HepG2 (cell line): Measurements from ENCODE around the gene EFCAB8. TPM values are rescaled to one million over a fixed set of nuclear protein-coding genes. Genes with fewer than 3 reads are reported as not detected.

ENCODE experiments used
- AKAP8 ChIP-seq: sonication (generic); formaldehyde crosslinking; IDR thresholded peaks from 2 replicates; pipeline ENCODE4 v1.5.1; 2020; ENCODE audit warnings: mild to moderate bottlenecking, missing genetic modification reagents
- DNMT3B ChIP-seq: conservative IDR thresholded peaks from 2 replicates; pipeline ENCODE4 v1.6.1; 2016; ENCODE audit warnings: missing biosample characterization, control low read depth
- GATAD2A ChIP-seq: IDR thresholded peaks from 2 replicates; pipeline ENCODE4 v1.6.1; 2016
- HNF1A ChIP-seq, 2 experiments: sonication (generic) in 1 of 2; formaldehyde crosslinking in 1 of 2; IDR thresholded peaks; 2 replicates each; pipeline versions ENCODE4 v1.4.0 to v1.6.1; 2016 to 2020; ENCODE audit warnings: borderline replicate concordance in 1 of 2, low read depth in 1 of 2, mild to moderate bottlenecking in 1 of 2, missing genetic modification reagents in 1 of 2
- KDM5A ChIP-seq: fragments of 200-600 bp; sonication (generic); IDR thresholded peaks from 2 replicates; pipeline ENCODE4 v1.7.0; 2018; ENCODE audit warnings: antibody characterized with exemption, mild to moderate bottlenecking, low read length, borderline replicate concordance
- PPARG ChIP-seq: conservative IDR thresholded peaks from 2 replicates; pipeline ENCODE4 v1.6.1; 2016; ENCODE audit warnings: missing biosample characterization, missing genetic modification reagents
- PRDM15 ChIP-seq: sonication (generic); formaldehyde crosslinking; IDR thresholded peaks from 2 replicates; pipeline ENCODE4 v1.4.0; 2020; ENCODE audit warnings: missing genetic modification reagents
- SIX1 ChIP-seq: sonication (generic); formaldehyde crosslinking; IDR thresholded peaks from 2 replicates; pipeline ENCODE4 v1.4.0; 2020; ENCODE audit warnings: missing genetic modification reagents, borderline replicate concordance
- SPEN ChIP-seq: sonication (generic); formaldehyde crosslinking; IDR thresholded peaks from 2 replicates; pipeline ENCODE4 v1.5.1; 2020; ENCODE audit warnings: low read depth, mild to moderate bottlenecking, missing genetic modification reagents
- TBX2 ChIP-seq: sonication (generic); formaldehyde crosslinking; IDR thresholded peaks from 2 replicates; pipeline ENCODE4 v1.5.0; 2020; ENCODE audit warnings: missing genetic modification reagents, mild to moderate bottlenecking, borderline replicate concordance
- TIGD3 ChIP-seq: sonication (generic); formaldehyde crosslinking; IDR thresholded peaks from 2 replicates; pipeline ENCODE4 v1.5.1; 2020; ENCODE audit warnings: mild to moderate bottlenecking, missing genetic modification reagents, borderline replicate concordance
- TRAFD1 ChIP-seq: sonication (generic); formaldehyde crosslinking; IDR thresholded peaks from 2 replicates; pipeline ENCODE4 v1.5.1; 2020; ENCODE audit warnings: missing genetic modification reagents, mild to moderate bottlenecking, borderline replicate concordance
- ZXDC ChIP-seq: sonication (generic); formaldehyde crosslinking; IDR thresholded peaks from 2 replicates; pipeline ENCODE4 v1.5.0; 2020; ENCODE audit warnings: mild to moderate bottlenecking, missing genetic modification reagents
- polyA plus RNA-seq, 8 experiments: library from polyadenylated mRNA; depleted of rRNA in 3 of 8; stranded (reverse) in 7 of 8; unstranded in 1 of 8; fragments of >200 nt; fragmentation: Illumina TruSeq in 4 of 8; extraction: Trizol in 4 of 8; gene quantifications; 2 replicates each; pipeline versions ENCODE4 v1.2.1 to v1.2.3, GENCODE V29; 2011 to 2016; ENCODE audit warnings: low read depth in 4 of 8, missing spikeins in 1 of 8, mixed read lengths in 1 of 8; ENCODE audit not compliant: insufficient read depth in 1 of 8
- total RNA-seq, 5 experiments: library from RNA; depleted of rRNA; stranded (reverse); fragments of >200 nt; fragmentation: Illumina TruSeq; extraction: Trizol; gene quantifications; 2 replicates each; pipeline ENCODE4 v1.2.3, GENCODE V29; 2016; ENCODE audit warnings: low read depth in 1 of 5

Gene EFCAB8
- total and polyA plus RNA-seq, 2 of the 13 experiments (the other 11 are each of a cell fraction or from before 2014, with no cell fraction given), result 0.15 to 0.22 TPM

GRCh38 chr20:32982617-32983458 is 124.1 kb downstream of the EFCAB8 start (continued):
- TF ChIP-seq HNF1A (IDR thresholded peaks at IDR 0.05; ENCODE audit: low read depth) (no peak), HNF1A (CRISPR knock-in tag; IDR thresholded peaks at IDR 0.05; ENCODE audit: borderline replicate concordance) (no peak), ZXDC (CRISPR knock-in tag) (no peak), GATAD2A (CRISPR knock-in tag) (0 out of 2 replicates have a peak, but pooled peaks have one; percentile 10), PPARG (CRISPR knock-in tag) (no peak), AKAP8 (no peak), PRDM15 (CRISPR knock-in tag) (no peak; the same call in 1 of the 2 replicates), SIX1 (no peak), TIGD3 (no peak), KDM5A (no peak), TRAFD1 (no peak), DNMT3B (CRISPR knock-in tag) (no peak), SPEN (CRISPR knock-in tag) (0 out of 2 replicates have a peak, but pooled peaks have one; percentile 31), TBX2 (CRISPR knock-in tag) (peak; percentile 49; the same call in 1 of the 2 replicates)
